A549 (cell line): ENCODE measurements around the gene PISD. TPM values are rescaled to one million over a fixed set of nuclear protein-coding genes. Genes with fewer than 3 reads are reported as not detected.

Experiments
- ATAC-seq, 2 experiments: fragments of 200-7000 bp in 1 of 2; fragments of >200 bp in 1 of 2; cut with Nextera tagmentation in 1 of 2; cut with Tn5 transposase in 1 of 2; 3 replicates each; pipeline versions ENCODE4 v1.8.0 to v1.9.1; 2018 to 2020; ENCODE audit warnings: mild to moderate bottlenecking in 1 of 2, moderate library complexity in 1 of 2
- CTCF ChIA-PET: fragments of 300-600 bp; sonication (Branson Sonifier 250); formaldehyde crosslinking; extraction: SDS; loops from one replicate; lab custom pipeline; 2021; ENCODE audit warnings: antibody characterized with exemption, inconsistent platforms; lab: Yijun Ruan, JAX
- POLR2A ChIA-PET: fragments of 350-600 bp; formaldehyde crosslinking; extraction: SDS; loops from one replicate; lab custom pipeline; 2021; ENCODE audit warnings: antibody characterized with exemption, inconsistent platforms; lab: Yijun Ruan, JAX
- DNase-seq, 2 experiments: peaks; one replicate each; pipeline versions ENCODE4 v3.0.0 to v3.0.0-alpha.2; 2011 to 2016; ENCODE audit warnings: low read depth in 1 of 2, low spot score in 1 of 2
- FAIRE-seq: peaks from 2 replicates; lab custom pipeline; 2011; peaks lifted over from hg19 to GRCh38; lab: Jason Lieb, UNC
- H3K27ac ChIP-seq, 2 experiments: fragments of >200 bp; sonication (Bioruptor Twin); formaldehyde crosslinking; 3 replicates each; pipeline ENCODE4 v1.5.1; 2016 to 2017
- H3K4me1 ChIP-seq: fragments of >200 bp; sonication (Bioruptor Twin); formaldehyde crosslinking; 3 replicates; pipeline ENCODE4 v1.6.1; 2016
- H3K4me2 ChIP-seq: fragments of >200 bp; sonication (Bioruptor Twin); formaldehyde crosslinking; 3 replicates; pipeline ENCODE4 v1.6.1; 2016
- H3K4me3 ChIP-seq: fragments of >200 bp; sonication (Bioruptor Twin); formaldehyde crosslinking; 3 replicates; pipeline ENCODE4 v1.5.1; 2016
- H3K9me3 ChIP-seq: fragments of >200 bp; sonication (Bioruptor Twin); formaldehyde crosslinking; 3 replicates; pipeline ENCODE4 v1.6.1; 2016
- BCL3 ChIP-seq: fragments of >200 bp; sonication (Bioruptor Twin); formaldehyde crosslinking; IDR thresholded peaks from 3 replicates; pipeline ENCODE4 v1.6.1; 2016
- BHLHE40 ChIP-seq: IDR thresholded peaks from 2 replicates; pipeline ENCODE4 v1.6.1; 2012; ENCODE audit warnings: low read depth, low read length, inconsistent platforms
- CBX8 ChIP-seq: fragments of 200-600 bp; sonication (generic); IDR thresholded peaks from 2 replicates; pipeline ENCODE4 v1.6.1; 2016
- CEBPB ChIP-seq, 2 experiments: fragments of >200 bp in 1 of 2; sonication (Bioruptor Twin) in 1 of 2; formaldehyde crosslinking in 1 of 2; IDR thresholded peaks; 2 replicates each; pipeline ENCODE4 v1.6.1; 2012 to 2016
- E2F6 ChIP-seq: IDR thresholded peaks from 2 replicates; pipeline ENCODE4 v1.6.1; 2012; ENCODE audit warnings: low read depth, borderline replicate concordance
- EHF ChIP-seq: fragments of 250-450 bp; sonication (Bioruptor Pico); IDR thresholded peaks from 2 replicates; pipeline ENCODE4 v1.5.0; 2020; ENCODE audit warnings: mild to moderate bottlenecking
- EP300 ChIP-seq, 2 experiments: fragments of >200 bp; sonication (Bioruptor Twin); formaldehyde crosslinking; IDR thresholded peaks; 2 replicates in 1 of 2; 3 replicates in 1 of 2; pipeline ENCODE4 v1.6.1; 2016 to 2017
- ESRRA ChIP-seq: fragments of 150-350 bp; IDR thresholded peaks from 2 replicates; pipeline ENCODE4 v1.6.1; 2014; ENCODE audit warnings: mild to moderate bottlenecking, low read length, borderline replicate concordance
- FOXS1 ChIP-seq: fragments of 250-450 bp; sonication (Bioruptor Pico); IDR thresholded peaks from 2 replicates; pipeline ENCODE4 v1.5.0; 2020; ENCODE audit warnings: mild to moderate bottlenecking, moderate library complexity
- HOXB13 ChIP-seq: fragments of 250-450 bp; sonication (Bioruptor Pico); IDR thresholded peaks from 2 replicates; pipeline ENCODE4 v1.5.0; 2020; ENCODE audit warnings: low read depth, mild to moderate bottlenecking, moderate library complexity
- JUNB ChIP-seq: fragments of >200 bp; sonication (Bioruptor Twin); formaldehyde crosslinking; IDR thresholded peaks from 2 replicates; pipeline ENCODE4 v1.6.1; 2016
- KDM1A ChIP-seq: fragments of 200-600 bp; sonication (generic); IDR thresholded peaks from 2 replicates; pipeline ENCODE4 v1.6.1; 2016; ENCODE audit warnings: low read depth, mild to moderate bottlenecking
- MAFK ChIP-seq: fragments of 450-650 bp; IDR thresholded peaks from 2 replicates; pipeline ENCODE4 v1.6.1; 2014; ENCODE audit not compliant: partially characterized antibody
- MAX ChIP-seq: IDR thresholded peaks from 2 replicates; pipeline ENCODE4 v1.6.1; 2012
- MAZ ChIP-seq: fragments of 150-350 bp; IDR thresholded peaks from 2 replicates; pipeline ENCODE4 v1.6.1; 2014; ENCODE audit warnings: antibody characterized with exemption, low read depth, low read length, borderline replicate concordance
- NFE2L2 ChIP-seq: fragments of 150-350 bp; conservative IDR thresholded peaks from 2 replicates; pipeline ENCODE4 v1.6.1; 2014; ENCODE audit warnings: low read length
- RAD21 ChIP-seq, 2 experiments: fragments of >200 bp in 1 of 2; sonication (Bioruptor Twin) in 1 of 2; formaldehyde crosslinking in 1 of 2; IDR thresholded peaks in 1 of 2; conservative IDR thresholded peaks in 1 of 2; 2 replicates in 1 of 2; 3 replicates in 1 of 2; pipeline ENCODE4 v1.6.1; 2012 to 2018; ENCODE audit warnings: inconsistent platforms in 1 of 2
- RARB ChIP-seq: fragments of 250-450 bp; sonication (Bioruptor Pico); IDR thresholded peaks from 2 replicates; pipeline ENCODE4 v1.8.0; 2021; ENCODE audit warnings: mild to moderate bottlenecking, moderate library complexity
- REST ChIP-seq: fragments of 200-600 bp; sonication (generic); IDR thresholded peaks from 2 replicates; pipeline ENCODE4 v1.6.1; 2016; ENCODE audit warnings: antibody characterized with exemption, mild to moderate bottlenecking, moderate library complexity
- RNF2 ChIP-seq: fragments of 200-600 bp; sonication (generic); IDR thresholded peaks from 2 replicates; pipeline ENCODE4 v1.6.1; 2016; ENCODE audit warnings: low read depth, mild to moderate bottlenecking, antibody characterized with exemption, moderate library complexity, borderline replicate concordance
- SMC3 ChIP-seq: fragments of >200 bp; sonication (Bioruptor Twin); formaldehyde crosslinking; IDR thresholded peaks from 3 replicates; pipeline ENCODE4 v1.6.1; 2018; ENCODE audit warnings: inconsistent platforms
- SREBF2 ChIP-seq: fragments of 450-650 bp; IDR thresholded peaks from 2 replicates; pipeline ENCODE4 v1.6.1; 2014; ENCODE audit warnings: mild to moderate bottlenecking, moderate library complexity
- TFCP2L1 ChIP-seq: fragments of 250-450 bp; sonication (Bioruptor Pico); IDR thresholded peaks from 2 replicates; pipeline ENCODE4 v1.5.0; 2021; ENCODE audit warnings: mild to moderate bottlenecking
- USF2 ChIP-seq: fragments of 450-650 bp; IDR thresholded peaks from 2 replicates; pipeline ENCODE4 v1.6.1; 2014; ENCODE audit warnings: antibody characterized with exemption
- ZC3H11A ChIP-seq: fragments of 450-650 bp; IDR thresholded peaks from 2 replicates; pipeline ENCODE4 v1.6.1; 2014; ENCODE audit warnings: antibody characterized with exemption, mild to moderate bottlenecking
- WGBS: methylation state at CpG from one replicate; pipeline ENCODE4 v1.1.6; 2017; ENCODE audit errors: missing lambda C conversion rate; 5-methylcytosine and 5-hydroxymethylcytosine counted together
- polyA plus RNA-seq, 4 experiments: library from polyadenylated mRNA; depleted of rRNA in 3 of 4; stranded (reverse); fragments of >200 nt; fragmentation: RNase III in 1 of 4; extraction: RNeasy Plus Mini Kit Qiagen cat#74134 plus additional on column Dnase treatment in 1 of 4; gene quantifications; 2 replicates in 3 of 4; 3 replicates in 1 of 4; pipeline ENCODE4 v1.2.3, GENCODE V29; 2011 to 2017

Gene PISD
- polyA plus RNA-seq, 2 of the 4 experiments (the other 2 are of a cell fraction): 11.0 to 17.3 TPM

- 92% methylated on average over 6 of the region's 6 CpGs for WGBS
- no peak for ATAC-seq
Observed at GRCh38 chr22:31588970-31589675, 72.9 kb downstream of the PISD start.

GRCh38 chr22:31586137-31586920 lies 75.7 kb downstream of the PISD start:
- no peak for FAIRE-seq
- POLR2A ChIA-PET: no interaction called here
- Histone ChIP-seq H3K9me3 (no peaks in the 10 kb centered on the region), H3K27ac (no peak overlapping the region), H3K4me2 (no peak overlapping the region), H3K4me1 (no peaks in the 10 kb centered on the region), H3K4me3 (no peak overlapping the region)
- WGBS: 88% methylated on average over 7 of the region's 7 CpGs
- CTCF ChIA-PET: interaction anchor here (1.1 kb wide), 1 partner anchor 48 kb away, joined by 5 read pairs; no protein-coding TSS in a partner anchor
- TF ChIP-seq BCL3 (no peak), ESRRA (no peak), CBX8 (no peak), MAFK (no peak), EP300 (IDR thresholded peaks at IDR 0.05) (no peak), MAX (no peak), EHF (CRISPR knock-in tag) (no peak), SREBF2 (no peak), JUNB (no peak), BHLHE40 (no peak), ZC3H11A (no peak)
- no peak for ATAC-seq
- no peak for DNase-seq

More at GRCh38 chr22:31588970-31589675, 72.9 kb downstream of the PISD start:
- no peak for TF ChIP-seq REST
- no peak for TF ChIP-seq FOXS1
- no peak for TF ChIP-seq MAFK
- no peak for TF ChIP-seq KDM1A
- H3K9me3 ChIP-seq: no peaks in the 10 kb centered on the region
- H3K4me3 ChIP-seq: no peak overlapping the region
- POLR2A ChIA-PET: no interaction called here
- H3K4me2 ChIP-seq: no peak overlapping the region
- no peak overlapping the region for H3K27ac ChIP-seq
- CTCF ChIA-PET: no interaction called here
- no peaks in the 10 kb centered on the region for H3K4me1 ChIP-seq
- DNase-seq (no peak), FAIRE-seq (no peak)

- no peak for ATAC-seq
- TF ChIP-seq BHLHE40: no peak
- TF ChIP-seq TFCP2L1 (CRISPR knock-in tag): no peak
- TF ChIP-seq RARB (CRISPR knock-in tag): no peak
- no peak for TF ChIP-seq CEBPB (IDR thresholded peaks at IDR 0.05)
- no peak for TF ChIP-seq SMC3
- TF ChIP-seq NFE2L2: no peak
- no peak for TF ChIP-seq EHF (CRISPR knock-in tag)
- no peak for TF ChIP-seq RNF2
- TF ChIP-seq USF2: no peak
- TF ChIP-seq CBX8: no peak
- TF ChIP-seq RAD21 (conservative IDR thresholded peaks at IDR 0.05 in 1 of 2, IDR thresholded peaks at IDR 0.05 in 1 of 2): no peak
- TF ChIP-seq E2F6: no peak
- no peak for TF ChIP-seq HOXB13
- no peak for TF ChIP-seq MAZ
- no peak for TF ChIP-seq SREBF2
- no peak for TF ChIP-seq ESRRA
Observed at GRCh38 chr22:31585161-31585859, 76.7 kb downstream of the PISD start.

More at GRCh38 chr22:31585161-31585859, 76.7 kb downstream of the PISD start:
- ChIA-PET CTCF (interaction anchor here (1.1 kb wide), 1 partner anchor 49 kb away, joined by 5 read pairs; no protein-coding TSS in a partner anchor), POLR2A (no interaction called here)
- H3K4me2 ChIP-seq: no peak overlapping the region
- no peaks in the 10 kb centered on the region for H3K4me1 ChIP-seq
- no peak overlapping the region for H3K27ac ChIP-seq
- DNase-seq (no peak), FAIRE-seq (no peak)
- 64% methylated on average over 3 of the region's 3 CpGs for WGBS
- no peaks in the 10 kb centered on the region for H3K9me3 ChIP-seq
- no peak overlapping the region for H3K4me3 ChIP-seq
